GM18867 (cell line): ENCODE measurements around the gene ARFGAP2.

Experiments
- ATAC-seq: cut with Tn5 transposase; IDR thresholded peaks from one replicate; pipeline ENCODE4 v1.9.1; 2021; ENCODE audit warnings: mild to moderate bottlenecking, moderate library complexity; ENCODE audit not compliant: unreplicated experiment

ARFGAP2 gene

DNA sequence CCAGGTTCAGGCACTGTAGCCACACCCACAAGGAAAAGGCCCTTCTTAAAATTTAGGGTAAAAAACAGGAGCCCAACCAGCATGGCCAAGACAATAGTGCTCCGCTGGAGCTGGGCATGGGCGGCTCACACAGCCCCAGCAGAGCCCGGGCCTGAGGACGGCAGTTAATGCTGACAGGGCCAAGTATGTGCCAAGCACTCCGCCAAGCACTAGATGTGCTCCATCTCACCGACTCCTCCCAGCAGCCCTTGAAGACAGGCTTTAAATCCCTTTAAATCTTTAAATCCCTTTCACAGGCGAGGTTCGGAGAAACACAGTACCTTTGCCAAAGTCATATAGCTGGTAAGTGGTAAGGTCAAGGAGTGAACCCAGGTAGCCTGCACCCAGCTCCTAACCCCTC is 4.8 kb downstream of the ARFGAP2 start:
- ATAC-seq = no peak

DNA sequence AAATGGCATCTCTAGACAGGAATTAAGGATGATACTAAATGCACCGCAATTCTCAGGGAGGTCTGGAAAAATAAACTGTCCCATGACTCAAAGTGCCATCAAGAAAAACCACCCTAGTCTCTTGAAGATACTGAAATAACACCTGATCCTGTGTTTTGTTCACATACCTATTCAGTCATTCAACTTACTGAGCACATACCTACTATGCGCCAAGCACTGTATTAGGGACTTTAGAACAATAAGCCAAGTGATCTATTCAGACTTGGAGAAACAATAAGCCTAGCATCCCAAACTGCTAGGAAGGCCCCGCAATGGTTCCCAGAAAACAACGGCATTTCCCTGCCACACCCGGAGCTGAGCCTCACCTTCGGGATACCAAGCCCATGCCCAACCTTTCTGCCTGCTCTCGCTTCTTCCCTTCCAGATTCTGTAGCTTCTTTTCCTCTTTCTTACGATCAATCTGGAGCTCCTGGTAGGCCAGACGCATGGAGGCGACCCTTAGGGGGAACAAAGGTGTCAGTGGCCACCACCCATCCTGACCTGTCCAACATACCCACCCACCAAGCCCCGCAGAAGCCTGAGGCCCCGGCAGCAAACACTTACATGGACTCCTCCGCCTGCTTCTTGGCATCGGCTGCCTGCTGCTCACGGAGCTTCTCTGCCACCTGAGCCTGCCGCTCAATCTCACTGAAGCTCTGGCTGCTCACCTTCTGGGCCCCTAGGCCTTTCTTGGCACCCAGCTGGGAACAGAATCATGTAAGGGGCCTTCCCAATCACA is 5.4 kb downstream of the ARFGAP2 start:
- no peak for ATAC-seq

- ATAC-seq = no peak
Measured at GRCh38 chr11:47166368-47166767, 10.3 kb downstream of the ARFGAP2 start.

DNA sequence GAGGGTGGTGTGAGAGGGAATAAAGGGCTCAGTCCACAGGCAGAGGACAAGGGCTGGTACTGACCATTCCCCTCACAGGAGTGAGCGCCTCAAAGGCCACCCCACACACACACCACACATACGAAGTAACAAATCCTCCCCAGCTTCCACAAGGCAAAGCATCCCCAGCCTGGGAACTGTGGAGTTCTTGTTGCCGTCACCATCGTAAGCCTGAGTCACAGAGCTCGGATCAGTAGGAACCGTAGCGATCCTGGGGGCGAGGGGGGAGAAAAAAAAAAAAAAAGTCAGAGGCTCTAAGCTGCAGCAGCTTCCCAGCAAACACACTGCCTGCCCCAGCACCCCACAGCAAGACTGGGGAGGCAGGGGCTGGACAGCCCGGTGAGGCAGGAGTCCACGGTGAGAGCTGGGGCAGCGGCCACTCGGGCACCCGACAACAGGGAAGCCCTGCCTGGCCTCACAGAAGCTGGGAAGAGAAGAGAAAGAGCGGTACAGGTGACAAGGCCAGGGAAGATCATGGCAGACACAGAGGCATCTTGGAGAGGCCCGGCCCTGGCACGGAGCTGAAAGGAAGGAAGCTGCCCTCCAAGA is 11.3 kb downstream of the ARFGAP2 start:
- ATAC-seq = no peak

DNA sequence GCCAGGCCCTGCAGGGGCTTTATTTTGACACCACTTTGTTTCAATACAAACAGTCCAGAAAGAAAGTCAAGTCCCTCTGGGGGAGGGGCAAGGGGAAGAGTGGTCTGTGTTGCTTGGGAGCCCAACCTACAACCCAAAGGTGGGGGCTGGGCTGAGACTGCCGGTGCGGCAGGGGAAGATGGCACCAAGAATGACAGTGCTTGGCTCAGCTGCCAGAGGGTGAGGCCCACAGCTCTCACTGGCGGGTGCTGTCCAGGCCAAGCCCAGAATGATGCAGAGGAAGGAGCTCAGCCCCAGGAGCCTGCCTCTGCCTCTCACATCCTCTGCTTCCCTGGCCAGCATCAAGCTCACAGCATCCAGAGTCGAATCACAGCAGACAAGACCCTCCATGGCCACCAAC is 12.4 kb downstream of the ARFGAP2 start:
- ATAC-seq = no peak

- no peak for ATAC-seq
Measured at GRCh38 chr11:47163898-47164297, 12.8 kb downstream of the ARFGAP2 start.

GRCh38 chr11:47163193-47163592 is 13.5 kb downstream of the ARFGAP2 start:
- ATAC-seq = no peak

- ATAC-seq = no peak
Measured at GRCh38 chr11:47162426-47162825, 14.3 kb downstream of the ARFGAP2 start.

GRCh38 chr11:47161890-47162289 is 14.8 kb downstream of the ARFGAP2 start:
- no peak for ATAC-seq

DNA sequence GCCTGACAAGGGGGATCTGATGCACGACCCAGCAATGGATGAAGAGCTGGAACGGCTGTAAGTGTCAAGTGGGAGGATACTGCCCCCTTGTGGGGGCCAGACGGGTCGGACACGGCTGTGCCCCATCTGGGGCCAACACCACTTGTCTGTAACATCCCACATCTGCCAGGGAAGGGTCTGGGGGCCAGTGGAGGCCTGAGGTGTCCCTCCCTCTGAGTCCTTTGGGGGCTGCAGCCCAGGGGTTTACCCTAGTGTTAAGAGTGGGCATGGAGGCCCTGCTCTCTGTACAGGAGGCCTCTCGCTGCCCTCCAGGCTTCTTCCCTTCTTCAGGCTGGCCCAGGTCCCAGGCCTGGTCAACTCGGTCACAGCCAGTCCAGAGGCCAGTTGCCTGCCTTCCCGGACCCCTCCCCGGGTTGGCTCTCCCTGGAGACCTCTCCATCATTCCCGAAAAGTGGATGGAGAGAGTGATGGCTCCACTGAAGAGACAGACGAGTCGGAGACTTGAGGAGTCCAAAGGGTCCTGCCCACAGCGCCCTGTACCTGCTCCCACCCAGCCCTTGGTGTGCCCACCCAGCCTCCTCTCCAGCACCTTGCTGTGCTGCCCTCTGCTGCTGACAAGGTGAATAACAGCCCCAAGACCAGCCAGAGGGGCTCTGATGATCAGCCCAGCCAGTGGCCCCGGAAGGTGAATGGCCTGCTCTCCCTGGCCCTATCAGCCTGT is 15.4 kb downstream of the ARFGAP2 start:
- ATAC-seq = peak; percentile 52

- ATAC-seq = no peak
Measured at GRCh38 chr11:47160753-47161133, 15.9 kb downstream of the ARFGAP2 start.

GRCh38 chr11:47158242-47158641 is 18.4 kb downstream of the ARFGAP2 start:
- ATAC-seq = no peak

GRCh38 chr11:47157805-47158204 is 18.9 kb downstream of the ARFGAP2 start:
- no peak for ATAC-seq

DNA sequence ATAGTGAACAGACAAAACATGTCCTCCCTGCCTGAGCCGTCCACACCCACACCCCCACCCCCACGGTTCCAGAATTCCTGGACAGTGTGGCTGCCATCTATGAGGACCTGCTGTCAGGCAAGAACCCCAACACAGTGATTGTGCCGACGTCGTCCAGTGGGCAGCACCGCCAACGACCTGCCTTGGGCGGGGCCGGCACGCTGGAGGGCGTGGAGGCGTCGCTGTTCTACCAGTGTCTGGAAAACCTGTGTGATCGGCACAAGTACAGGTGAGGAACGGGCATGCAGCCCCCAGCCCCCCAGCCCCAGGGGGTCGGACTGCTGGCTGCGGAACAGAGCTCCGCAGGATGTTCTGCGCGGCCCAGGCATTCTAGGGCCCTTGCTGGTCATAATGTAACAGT is 19.7 kb downstream of the ARFGAP2 start:
- ATAC-seq = no peak

DNA sequence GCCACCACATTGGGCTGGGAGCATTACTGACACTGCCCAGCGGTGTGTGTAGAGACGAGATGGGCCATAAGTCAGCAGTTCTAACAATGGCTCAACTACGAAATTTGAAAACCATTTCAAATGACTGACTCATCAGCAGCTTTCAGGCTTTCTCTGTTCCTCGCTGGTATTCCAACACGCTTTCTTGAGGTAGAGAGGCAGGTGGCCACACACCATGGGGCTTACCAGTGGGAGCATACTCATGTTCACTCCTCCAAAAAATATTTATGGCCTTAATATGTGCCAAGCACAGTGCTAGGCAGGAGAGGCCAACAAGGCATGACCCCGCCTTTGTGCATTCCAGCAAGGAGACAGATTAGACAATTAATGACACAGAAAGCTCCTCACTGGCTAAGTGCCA is 20.3 kb downstream of the ARFGAP2 start:
- ATAC-seq = no peak

DNA sequence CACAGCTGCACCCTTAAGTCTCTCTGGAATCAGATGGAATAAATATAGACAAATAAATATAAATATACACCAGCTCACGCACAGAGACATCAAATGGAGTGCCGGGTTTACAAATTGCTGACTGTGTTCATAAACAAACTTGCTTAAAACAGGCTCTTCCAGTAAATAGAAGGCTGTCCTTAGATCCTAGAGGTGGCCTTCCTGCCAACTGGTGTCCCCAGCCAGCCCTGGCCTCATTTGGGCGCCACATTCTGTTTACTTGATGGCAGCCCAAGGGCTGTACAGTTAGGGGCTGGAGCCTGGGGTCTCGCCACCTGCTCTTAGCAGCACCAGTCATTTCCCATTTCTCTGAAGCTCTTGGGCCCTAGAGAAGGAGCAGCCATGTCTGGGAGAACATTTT is 20.8 kb downstream of the ARFGAP2 start:
- ATAC-seq = no peak

DNA sequence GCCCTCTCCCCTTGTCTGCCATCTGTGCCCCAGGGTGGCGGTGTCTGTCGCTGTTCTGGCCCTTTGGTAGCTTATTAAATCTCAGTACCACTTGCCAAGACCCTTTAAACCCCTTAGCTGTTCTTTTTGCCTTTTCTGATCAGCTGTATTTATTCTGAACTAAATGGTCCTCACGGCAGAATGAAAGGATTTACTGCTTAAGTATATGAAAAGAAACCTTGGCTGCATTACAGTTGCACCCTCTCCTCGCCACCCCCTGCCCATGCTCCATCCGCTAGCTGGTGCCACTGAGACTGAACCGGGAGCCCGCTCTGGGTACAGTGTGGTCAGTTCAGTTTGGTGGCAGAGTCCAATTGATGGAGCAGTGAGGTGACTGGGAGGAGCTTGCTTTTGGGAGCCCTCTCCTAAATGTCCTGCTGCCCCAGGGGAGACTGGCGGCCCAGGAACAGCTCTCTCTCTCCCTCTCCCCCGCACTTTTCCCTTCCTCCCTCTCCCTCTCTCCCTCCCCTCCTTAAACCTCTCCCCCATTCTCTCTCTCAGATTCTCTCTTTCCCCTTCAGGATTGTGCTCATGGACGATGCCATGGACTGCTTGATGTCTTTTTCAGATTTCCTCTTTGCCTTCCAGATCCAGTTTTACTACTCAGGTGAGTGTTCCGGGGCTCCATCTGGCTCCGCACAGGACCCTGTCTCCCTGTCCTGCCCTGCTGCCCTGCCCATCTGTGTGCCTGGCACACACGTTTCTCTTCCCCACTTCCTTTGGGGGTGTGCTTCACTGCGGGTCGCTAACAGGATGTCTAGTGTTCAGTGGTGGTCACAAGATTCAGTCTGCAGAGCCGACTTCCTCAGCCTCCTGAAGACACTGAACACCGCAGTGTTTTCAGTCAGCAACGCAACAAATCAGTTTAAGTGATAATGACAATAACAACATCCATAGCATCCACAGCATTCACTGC is 21.8 kb downstream of the ARFGAP2 start:
- ATAC-seq = no peak

DNA sequence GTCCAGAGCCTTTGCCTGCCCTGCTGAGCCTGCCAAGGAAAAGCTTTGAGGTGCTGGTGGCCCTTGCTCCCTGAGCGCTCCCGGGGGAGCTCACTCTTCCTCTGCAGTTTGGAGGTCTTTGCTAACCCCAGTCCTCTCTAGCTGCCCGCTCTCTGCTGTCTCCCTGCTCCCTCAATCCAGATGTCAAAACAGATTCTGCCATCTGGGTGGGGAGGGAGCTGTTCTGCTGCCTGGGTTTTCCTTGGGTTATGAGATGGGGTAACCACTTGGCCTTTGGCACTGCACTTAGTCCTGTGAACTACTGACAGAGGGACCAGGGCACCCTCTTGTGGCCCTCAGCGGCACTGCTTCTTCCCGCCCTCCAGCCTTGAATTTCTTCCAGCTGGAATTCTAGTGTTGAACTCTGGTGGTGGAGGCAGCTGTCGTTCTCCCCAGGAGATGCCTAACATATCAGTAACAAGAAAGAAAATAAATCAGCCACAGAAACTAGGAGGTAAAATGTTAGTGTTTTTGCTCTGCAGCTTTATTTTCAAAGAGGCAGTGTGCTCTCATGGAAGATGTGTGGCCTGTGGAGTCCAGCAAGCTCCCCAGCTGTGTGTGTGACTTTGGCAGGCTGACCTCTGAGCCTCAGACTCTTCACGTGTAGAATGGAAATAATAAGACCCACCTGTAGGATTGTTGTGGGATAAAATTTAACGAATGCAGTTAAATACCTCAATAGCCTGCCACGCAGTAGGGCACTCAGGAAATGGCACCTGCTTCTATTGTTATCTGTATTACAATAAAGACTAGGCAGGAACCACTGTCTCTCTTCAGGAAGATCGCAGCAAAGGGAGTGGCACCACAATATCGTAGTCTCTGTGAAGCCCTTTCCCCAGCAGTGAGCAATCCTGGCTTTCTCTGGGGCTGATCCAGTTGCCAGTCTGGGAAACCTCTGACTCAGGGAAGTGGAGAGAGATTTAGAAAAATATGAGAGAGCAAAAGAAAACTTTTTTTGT is 23.4 kb downstream of the ARFGAP2 start:
- ATAC-seq = no peak

GRCh38 chr11:47152126-47152952 is 24.3 kb downstream of the ARFGAP2 start:
- ATAC-seq = no peak
